AG08395 (cell line): ENCODE data around the gene STPG2.
"Not testable (repeated sequence)": the region's sequence is repeated elsewhere in the genome, so short reads cannot be mapped to it uniquely, and the experiment has no call there.

Experiments used
- DNase-seq: peaks from one replicate; pipeline ENCODE4 v3.0.0; 2012; ENCODE audit warnings: mixed read lengths, low spot score

Gene STPG2

DNA sequence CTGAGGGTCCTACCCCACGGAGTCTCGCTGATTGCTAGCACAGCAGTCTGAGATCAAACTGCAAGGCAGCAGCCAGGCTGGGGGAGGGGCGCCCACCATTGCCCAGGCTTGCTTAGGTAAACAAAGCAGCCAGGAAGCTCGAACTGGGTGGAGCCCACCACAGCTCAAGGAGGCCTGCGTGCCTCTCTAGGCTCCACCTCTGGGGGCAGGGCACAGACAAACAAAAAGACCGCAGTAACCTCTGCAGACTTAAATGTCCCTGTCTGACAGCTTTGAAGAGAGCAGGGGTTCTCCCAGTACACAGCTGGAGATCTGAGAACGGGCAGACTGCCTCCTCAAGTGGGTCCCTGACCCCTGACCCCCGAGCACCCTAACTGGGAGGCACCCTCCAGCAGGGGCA, 509.4 kb downstream of the STPG2 start:
- DNase-seq, result not testable (repeated sequence)

DNA sequence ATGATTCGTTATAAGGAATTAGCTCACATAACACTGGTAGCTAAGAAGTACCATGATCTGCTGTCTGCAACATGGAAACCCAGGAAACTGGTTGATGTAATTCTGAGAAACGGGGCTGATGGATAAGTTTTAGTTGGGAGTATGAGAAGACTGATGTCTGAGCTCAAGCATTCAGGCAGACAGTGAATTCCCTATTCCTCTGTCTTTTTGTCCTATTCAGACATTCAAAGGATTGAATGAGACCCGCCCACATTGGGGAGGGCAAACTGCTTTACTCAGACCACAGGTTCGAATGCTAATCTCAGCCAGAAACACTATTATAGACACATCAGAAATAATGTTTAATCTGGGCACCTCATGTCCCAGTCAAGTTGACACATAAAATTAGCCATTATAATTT, 515.5 kb downstream of the STPG2 start:
- DNase-seq, result no peak

DNA sequence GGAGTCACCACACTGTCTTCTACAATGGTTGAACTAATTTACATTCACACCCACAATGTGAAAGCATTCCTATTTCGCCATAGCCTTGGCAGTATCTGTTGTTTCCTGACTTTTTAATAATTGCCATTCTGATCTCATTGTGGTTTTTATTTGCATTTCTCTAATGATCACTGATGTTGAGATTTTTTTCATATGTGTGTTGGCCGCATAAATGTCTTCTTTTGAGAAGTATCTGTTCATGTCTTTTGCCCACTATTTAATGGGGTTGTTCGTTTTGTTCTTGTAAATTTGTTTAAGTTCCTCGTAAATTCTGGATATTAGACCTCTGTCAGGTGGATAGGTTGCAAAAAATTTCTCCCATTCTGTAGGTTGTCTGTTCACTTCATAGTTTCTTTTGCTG, 519.1 kb downstream of the STPG2 start:
- DNase-seq, result no peak

DNA sequence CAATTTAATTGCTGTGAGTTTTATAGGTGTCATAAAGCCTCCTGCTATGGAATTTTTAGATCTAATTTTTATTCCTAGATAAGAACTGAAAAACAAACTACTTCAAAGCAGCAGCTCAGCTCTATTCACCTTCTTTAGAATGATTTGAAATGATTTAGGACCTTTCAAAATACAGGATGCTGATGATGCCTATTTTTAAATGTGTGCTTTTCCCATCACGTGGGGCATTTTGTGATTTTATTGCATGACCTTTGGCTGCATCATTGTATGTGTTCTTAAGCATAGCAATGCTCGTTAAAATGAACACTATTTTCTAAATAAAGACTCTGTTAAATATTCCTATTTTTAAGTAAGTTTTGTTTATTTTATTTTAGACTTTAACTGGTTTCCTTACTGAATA, 537.3 kb downstream of the STPG2 start:
- no peak for DNase-seq

DNA sequence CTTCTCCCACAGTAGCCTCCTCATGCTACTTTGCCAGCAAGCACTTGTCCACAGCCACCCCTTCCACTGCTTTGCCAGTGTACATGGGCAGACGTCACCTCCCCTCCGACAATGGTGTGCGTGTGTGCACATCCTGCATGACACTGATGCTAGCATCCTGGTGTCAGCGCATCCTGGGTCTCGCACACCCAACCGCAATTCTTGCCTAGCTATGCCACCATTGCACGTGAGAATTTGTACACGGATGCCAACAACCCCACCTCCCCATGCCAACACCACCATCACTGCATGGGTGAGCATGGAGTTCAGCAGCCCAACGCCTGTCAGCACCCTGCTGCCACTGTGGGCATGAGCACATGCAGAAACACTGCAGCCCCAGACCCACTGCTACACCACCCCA, 550.0 kb downstream of the STPG2 start:
- no peak for DNase-seq

DNA sequence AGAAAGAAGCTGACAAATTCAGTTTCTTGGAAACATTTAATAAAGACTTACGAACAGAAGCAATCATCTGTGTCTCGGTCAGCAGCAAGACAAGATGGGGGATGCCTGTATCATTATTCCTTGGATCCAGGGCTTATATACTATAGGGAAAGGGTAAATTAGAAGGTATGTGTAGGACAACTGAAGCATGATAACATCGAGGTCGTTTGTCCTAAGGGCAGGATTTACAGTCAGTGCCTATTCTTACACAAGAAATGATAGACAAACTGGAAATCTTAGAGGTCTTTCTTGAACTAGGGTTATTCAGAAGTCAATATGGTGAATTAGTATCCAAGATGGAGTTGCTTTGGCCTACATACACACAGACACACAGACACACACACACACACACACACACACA, 553.0 kb downstream of the STPG2 start:
- DNase-seq, result no peak

DNA sequence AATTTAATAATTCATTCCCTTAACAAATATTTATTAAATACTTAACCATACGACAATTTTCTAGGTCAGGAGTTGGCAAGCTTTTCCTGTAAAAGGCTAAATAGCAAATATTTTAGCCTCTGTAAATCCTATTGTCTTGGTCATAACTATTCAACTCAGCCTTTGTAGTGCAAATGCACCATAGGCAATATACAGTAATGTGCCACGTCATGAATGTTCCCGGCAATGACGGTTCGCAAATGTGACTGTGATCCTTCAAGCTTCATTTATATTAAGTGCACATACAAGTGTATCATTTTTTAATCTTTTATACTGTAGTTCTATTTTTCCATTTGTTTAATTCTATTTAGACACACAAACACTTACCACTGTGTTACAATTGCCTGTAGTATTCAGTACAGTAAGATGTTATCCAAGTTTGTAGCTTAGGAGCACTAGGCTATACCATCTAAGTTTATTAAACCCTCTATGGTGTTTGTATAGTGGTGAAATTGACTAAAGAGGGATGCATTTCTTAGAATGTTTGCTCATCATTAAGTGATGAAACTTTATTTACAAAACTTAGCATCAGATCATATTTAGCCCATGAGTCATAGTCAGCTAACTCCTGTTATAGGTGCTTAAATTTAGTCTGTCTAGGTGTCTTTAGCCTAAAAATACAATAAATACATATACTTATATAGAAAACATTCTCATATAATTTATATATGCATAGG, 553.6 kb downstream of the STPG2 start:
- no peak for DNase-seq

DNA sequence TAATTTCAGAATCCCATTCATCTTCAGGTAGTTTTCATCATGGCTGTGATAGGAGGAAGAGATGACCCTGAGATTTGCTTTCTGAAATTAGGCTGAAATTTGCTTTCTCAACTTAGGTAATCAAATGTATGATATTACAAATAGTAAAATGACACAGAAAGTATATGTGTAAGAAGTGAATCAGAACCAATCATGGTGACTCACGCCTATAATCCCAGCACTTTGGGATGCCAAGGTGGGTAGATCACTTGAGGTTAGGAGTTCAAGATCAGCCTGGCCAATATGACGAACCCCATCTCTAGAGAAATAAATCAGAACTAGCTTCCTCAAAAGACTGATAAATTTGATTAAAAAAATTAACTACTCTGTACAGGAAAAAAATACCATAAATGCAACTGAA, 555.4 kb downstream of the STPG2 start:
- DNase-seq, result no peak

DNA sequence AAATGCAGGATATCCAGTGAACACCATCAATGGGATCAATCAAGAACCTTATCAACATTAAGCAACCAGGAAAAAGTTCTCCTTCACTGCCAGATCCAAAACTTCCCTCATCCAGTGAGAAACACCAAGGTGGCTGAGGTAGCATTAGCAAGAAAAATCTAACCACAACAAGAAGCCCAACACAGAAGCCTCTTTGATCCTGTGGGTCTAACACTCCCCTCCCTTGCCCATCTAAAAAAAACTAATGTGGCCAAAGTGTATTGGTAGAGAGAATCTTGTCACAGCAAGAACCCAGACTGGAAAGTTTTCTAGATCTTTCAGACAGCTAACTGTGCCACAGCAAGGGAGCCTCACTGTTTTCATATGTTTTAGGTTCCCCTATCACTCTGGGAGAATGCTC, 558.0 kb downstream of the STPG2 start:
- DNase-seq, result no peak

DNA sequence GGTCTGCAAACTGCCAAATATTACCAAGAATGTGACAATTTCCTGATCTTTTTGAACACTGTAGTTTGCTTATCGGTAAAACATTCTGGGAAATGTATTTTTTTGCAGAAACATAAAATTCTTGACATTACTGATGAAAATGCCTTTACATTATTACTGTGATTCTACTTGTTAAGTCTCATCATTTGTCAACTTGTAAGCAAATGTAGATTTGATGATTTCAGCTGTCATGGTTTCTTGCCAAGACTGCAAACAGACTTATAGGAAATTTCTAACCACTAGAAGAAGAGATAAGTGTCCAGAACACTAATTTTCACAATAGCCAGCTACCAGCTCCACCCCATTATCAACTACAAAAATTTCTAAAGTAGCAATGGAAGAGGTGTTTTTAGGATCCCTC, 560.4 kb downstream of the STPG2 start:
- no peak for DNase-seq

DNA sequence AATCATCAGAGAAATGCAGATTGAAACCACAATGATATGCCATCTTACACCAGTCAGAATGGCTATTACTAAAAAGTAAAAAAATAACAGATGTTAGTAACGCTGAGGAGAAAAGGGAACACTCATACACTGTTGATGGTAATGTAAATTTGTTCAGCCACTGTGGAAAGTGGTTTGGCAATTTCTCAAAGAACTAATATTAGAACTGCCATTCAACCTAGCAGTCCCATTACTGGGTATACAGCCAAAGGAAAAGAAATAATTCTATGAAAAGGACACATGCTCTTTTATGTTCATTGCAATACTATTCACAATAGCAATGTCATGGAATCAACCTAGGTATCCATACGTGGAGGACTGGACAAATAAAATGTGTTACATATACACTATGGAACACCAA, 566.3 kb downstream of the STPG2 start:
- no peak for DNase-seq

DNA sequence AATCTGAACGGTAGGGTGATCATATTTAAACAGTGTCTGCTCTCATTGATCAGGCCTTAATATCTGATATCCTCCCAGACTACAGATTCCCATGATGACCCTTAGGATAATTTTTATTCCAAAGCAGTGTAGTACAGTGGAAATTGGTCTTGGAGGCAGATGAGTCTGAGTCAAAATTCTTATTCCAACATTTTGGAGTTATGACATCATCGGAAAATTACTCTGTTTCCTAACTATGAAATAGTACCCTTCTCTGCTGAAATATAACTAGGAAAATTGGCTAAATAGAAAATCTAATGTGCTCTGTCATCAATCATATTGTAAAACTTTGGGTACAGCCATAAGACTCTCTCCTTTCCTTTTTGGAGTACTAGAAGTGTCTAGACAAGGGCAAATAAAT, 583.3 kb downstream of the STPG2 start:
- DNase-seq, result no peak

DNA sequence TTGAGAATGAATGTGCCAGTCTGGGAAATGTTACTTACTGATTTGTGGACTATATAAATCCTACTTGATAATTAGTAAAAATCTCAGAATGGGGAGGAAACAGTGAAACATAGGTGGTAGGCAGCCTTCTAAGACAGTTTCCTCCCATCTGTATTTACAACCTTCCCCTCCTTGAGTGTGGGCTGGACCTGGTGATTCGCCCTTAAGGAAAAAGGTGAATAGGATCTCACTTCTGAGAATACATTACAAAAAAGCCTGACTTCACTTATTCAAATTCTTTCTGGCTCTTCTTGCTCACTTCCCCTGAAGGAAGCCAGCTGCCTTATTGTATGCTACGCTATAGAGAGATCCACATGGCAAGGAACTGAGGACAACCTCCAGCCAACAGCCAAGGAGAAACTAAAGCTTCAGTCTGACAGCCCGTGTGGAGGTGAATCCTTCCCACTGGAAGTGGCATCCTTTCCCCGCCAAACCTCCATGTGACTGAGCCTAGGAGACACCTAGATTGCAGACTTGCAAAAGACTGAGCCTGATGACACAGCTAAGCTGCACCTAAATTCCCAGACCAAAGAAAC, 585.0 kb downstream of the STPG2 start:
- no peak for DNase-seq

DNA sequence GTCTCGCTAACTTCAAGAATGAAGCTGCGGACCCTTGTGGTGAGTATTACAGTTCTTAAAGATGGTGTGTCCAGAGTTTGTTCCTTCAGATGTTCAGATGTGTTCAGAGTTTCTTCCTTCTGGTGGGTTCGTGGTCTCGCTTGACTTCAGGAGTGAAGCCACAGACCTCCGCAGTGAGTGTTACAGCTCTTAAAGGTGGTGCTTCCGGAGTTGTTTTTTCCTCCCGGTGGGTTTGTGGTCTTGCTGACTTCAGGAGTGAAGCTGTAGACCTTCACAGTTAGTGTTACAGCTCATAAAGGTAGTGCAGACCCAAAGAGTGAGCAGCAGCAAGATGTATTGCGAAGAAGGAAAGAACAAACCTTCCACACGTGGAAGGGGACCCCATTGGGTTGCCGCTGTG, 592.6 kb downstream of the STPG2 start:
- not testable (repeated sequence) for DNase-seq

DNA sequence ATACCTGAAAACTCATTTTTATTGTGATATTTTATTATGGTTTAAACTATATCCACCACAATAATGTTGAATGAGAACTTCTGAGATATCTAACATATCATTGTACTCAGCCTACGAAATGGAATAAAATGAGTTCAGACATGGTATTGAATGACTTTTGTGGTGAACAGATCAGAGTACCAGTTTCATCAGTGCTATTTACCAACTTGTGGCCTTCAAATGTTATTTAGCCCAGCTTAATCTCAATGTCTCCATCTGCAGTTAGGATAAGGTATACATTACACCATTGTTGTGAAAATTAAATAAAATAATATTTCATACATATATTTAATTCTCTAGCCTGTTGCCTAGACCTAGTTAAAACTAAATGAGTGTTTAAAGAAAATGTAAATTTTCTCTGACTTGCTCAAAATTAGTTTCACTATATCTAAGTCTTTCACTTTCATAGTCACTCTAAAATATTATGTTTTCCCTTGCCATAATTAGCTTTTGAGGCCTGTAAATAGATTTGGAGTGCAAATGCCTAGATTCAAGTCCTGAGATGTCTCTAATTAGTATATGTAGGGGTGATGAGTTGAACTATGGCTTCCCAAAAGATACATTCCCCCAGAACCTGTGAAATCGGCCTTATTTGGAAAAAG, 594.2 kb downstream of the STPG2 start:
- no peak for DNase-seq

DNA sequence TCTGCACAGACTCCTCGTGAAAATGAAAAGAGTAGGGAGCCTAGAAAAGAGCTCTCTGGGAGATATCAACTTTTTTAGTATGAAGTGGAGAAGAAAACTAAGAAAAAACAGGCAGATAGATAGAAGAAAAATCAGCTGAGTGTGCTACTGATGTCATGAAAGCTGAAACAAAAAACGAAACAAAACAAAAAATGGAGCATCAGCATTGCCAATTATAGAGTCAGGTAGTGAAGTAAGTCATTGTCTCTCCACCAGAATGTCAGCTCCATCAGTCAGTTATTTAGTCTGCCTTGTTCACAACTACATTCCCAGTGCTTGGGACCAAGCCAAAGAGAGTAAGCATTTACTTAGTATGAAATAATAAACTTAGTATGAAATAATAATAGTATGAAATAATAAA, 595.1 kb downstream of the STPG2 start:
- DNase-seq, result no peak

DNA sequence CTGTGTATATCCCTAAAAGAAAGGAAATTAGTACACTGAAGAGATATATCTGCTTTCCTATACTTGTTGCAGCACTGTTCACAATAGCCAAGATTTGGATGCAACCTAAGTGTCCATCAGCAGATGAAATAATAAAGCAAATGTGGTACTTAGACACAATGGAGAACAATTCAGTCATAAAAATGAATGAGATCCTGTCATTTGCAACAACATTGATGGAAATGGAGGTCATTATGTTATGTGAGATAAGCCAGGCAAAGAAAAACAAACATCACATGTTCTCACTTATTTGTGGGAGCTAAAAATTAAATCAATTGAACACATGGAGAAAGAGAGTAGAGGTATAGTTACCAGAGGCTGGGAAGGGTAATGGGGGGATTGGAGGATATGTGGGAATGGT, 611.9 kb downstream of the STPG2 start:
- no peak for DNase-seq

DNA sequence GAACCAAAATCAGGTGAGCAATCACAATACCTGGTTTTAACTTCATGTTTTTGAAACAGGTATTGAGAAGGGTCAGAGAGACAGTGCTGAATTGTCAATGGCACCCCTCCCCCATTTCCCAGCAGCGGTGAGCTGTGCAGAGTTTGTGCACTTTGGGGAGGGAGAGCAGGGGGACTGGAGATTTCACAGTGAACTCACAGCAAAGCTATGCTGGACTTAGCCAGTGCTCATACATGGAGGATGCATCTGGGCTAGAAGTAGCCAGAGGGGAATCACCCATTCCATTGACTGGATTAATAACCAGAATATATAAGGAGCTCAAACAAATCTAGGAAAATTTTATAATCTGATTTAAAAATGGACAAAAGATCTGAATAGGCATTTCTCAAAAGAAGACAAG, 612.6 kb downstream of the STPG2 start:
- no peak for DNase-seq

DNA sequence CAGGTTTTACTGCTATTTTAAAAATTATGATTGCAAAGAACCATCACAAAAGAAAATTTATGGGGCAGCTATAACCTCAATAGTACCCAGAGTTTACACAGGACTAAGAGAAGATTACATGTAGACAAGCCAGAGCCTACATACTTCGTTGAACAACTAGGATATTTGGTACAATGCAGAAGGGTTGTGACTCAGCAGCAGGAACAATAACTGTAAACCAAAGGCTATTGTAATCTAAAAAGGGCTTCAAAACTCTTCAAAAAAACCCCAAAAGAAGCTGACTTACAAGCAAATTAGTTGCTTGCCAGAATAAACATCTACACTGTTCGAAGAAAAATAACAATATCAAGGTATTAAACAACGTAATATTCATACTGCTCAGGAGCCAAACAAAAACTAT, 618.0 kb downstream of the STPG2 start:
- no peak for DNase-seq

DNA sequence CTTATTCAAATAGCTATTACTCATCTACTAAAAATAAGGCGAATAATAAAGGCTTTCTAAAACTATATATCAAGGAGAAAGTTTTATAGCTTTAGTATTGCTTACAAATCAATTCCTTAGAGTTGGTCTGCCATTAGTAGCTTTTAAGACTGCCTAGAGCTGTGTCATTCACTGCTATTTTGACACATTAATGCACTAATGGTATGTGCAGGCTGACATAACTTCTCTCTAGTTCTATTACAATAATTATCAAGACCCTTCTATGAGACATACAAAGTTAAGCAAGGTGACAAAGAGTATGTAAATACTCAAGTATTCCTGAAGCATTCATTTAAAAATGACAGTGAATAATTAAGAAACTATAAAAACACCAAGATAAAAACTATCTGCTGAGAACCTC, 625.3 kb downstream of the STPG2 start:
- DNase-seq, result no peak

DNA sequence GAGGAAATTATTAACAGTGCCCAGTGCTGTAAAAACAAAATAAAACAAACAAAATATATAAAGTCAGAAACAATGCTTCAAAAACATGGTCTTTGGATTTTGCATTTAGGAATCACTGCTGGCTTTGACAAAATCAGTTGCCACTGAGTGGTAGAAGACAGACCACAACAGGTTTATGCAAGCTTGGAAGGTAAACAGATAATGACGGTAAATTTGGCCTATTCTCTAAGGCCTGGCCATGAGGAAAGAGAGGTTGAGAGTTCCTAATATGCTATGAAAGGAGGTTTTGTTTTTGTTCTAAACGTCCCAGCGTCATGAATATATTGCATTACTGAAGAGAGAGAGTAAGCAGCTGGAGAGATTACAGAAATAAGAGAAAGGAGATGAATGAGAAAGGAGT, 629.4 kb downstream of the STPG2 start:
- DNase-seq, result no peak
